HG02798 (cell line): Measurements from ENCODE around the gene DOCK3.
"Not testable (repeated sequence)": the region's sequence is repeated elsewhere in the genome, so short reads cannot be mapped to it uniquely, and the experiment has no call there.

ENCODE experiments used
- ATAC-seq: cut with Tn5 transposase; IDR thresholded peaks from one replicate; pipeline ENCODE4 v1.9.1; 2021; ENCODE audit warnings: mild to moderate bottlenecking; ENCODE audit not compliant: unreplicated experiment, poor library complexity

DOCK3 gene

DNA sequence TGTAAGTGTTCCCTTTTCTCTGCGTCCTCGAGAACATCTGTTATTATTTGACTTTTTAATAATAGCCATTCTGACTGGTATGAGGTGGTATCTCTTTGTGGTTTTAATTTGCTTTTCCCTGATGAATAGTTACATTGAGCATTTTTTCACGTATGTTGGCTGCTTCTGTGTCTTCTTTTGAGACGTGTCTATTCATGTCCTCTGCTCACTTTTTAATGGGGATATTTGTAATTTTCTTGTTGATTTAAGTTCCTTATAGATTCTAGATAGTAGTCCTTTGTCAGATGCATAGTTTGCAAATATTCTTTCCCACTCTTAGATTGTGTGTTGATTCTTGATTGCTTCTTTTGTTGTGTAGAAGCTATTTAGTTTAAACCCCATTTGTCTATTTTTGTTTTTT is 179.2 kb downstream of the DOCK3 start:
- ATAC-seq, result no peak

DNA sequence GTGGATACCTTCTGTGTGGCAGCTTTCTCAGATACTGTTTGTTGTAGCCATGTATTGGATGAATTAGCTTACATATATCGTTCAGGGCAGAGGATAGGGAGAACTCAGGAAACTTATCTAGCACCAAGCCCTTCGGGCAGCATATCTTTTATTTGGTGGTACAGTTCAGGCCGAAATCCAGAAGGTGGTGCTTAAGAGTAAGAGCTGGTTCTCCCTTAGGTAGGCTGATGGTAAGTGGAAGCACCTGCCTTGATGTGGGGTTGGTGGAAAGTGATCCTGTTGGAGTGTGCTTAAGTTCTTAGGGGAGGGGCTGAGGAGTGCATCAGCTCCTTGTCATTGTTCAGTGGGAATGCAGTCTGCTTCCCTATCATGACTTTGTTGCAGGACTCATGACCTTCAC is 187.5 kb downstream of the DOCK3 start:
- ATAC-seq, result no peak

DNA sequence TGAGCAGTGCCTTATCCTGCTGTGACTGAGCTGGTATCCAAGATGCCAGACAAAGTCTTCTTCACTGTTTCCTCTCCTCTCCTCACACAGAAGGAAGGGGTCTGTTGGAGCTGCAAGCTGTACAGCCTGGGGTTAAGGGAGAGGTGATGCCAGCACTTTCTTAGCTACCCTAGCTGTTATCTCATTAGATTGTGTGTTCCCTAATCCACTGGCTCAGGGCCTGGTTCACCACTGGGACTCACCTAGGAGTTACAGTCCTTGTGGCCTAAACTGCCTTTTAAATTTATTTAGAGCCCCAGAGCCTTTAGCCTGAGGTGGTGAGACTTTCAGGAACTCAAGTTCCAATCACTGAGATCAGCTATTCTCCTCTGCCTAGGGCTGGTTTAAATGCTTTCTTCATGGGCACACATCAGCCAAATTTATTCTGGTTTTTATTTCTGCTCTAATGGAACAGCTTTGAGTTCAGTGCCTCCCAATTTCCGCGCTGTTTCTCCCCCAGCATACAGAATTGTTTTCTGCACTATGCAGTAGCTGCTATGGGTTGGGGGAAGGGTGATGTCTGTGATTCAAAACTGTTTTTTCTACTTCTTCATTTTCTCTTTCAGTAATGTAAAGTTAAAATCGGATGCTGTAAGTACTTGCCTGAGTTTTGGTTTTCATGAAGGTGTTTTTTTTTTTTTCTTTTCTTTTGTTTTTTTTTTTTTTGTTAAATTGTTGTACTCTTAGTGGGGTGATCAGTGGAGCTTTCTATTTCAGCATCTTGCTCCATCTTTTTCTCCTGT is 198.8 kb downstream of the DOCK3 start:
- no peak for ATAC-seq

DNA sequence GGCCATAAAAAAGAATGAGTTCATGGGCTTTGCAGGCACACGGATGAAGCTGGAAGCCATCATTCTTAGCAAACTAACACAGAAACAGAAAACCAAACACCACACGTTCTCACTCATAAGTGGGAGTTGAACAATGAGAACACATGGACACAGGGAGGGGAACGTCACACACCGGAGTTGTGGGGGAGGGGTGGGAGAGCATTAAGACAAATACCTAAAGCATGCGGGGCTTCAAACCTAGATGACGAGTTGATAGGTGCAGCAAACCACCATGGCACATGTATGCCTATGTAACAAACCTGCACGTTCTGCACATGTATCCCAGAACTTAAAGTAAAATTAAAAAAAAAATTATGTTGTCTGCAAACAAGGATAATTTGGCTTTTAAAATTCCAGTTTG is 200.1 kb downstream of the DOCK3 start:
- not testable (repeated sequence) for ATAC-seq

DNA sequence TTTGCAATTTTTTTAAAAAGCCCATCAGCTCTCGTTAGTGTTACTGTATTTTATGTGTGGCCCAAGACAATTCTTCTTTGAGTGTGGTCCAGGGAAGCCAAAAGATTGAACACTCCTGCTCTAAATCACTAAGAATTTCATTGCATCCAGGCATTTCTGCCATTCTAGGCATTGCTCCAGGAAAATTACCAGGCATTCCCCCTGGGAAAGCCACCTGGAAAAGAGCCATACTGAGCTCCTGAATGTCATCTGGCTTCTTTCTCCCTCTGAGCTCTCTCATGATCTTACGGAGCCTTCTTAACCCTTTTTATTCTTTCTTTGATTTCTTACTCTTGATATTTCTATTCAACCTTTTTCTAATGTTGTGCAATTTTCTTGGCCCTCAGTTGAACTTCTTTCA is 202.2 kb downstream of the DOCK3 start:
- ATAC-seq, result no peak

DNA sequence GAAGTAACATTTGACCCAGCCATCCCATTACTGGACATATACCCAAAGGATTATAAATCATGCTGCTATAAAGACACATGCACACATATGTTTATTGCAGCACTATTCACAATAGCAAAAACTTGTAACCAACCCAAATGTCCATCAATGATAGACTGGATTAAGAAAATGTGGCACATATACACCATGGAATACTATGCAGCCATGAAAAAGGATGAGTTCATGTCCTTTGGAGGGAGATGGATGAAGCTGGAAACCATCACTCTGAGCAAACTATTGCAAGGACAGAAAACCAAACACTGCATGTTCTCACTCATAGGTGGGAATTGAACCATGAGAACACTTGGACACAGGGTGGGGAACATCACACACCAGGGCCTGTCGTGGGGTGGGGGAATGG is 208.0 kb downstream of the DOCK3 start:
- not testable (repeated sequence) for ATAC-seq

DNA sequence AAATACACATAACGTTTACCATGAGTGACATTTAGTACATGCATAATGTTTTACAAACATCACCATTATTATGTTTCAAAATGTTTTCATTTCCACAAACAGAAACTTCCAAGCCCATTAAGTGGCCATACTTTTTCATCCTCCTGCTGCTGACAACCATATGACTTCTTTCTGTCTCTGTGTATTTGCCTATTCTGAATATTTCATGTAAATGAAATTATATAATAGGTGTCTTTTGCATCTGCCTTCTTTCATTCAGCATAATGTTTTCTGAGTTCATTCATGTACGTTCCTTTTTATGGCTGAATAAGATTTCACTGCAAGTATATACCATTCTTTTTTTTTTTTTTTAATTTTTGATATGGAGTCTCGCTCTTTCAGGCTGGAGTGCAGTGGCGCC is 209.0 kb downstream of the DOCK3 start:
- ATAC-seq, result no peak

DNA sequence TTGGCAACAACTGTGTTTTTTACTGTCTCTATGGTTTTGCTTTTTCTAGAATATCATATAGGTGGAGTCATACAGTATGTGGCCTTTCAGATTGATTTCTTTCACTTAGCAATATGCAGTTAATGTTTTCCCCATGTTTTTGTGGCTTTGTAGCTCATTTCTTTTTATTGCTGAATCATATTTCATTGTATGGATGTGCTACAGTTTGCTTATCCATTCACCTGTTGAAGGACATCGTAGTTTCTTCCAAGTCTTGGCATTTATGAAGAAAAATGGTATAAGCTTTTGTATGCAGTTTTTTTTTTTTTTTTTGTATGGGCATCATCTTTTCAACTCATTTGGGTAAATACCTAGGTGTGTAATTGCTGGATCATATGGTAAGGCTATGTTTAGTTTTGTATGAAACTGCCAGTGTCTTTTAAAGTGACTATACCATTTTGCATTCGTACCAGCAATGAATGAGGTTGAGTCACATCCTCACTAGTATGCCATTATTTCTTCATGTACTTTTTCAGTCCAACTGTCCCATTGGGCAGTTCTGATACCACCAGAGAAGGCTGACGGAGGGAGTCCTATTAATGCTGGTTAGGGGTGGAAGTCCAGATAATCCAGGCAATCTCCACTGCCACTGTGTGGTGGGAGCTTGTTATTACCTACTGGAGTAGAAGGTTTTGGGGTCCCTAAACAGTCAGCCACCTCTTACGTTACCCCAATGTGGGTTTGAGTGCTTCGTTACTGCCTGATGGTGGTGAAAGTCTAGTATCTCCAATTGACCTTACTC is 210.5 kb downstream of the DOCK3 start:
- no peak for ATAC-seq

DNA sequence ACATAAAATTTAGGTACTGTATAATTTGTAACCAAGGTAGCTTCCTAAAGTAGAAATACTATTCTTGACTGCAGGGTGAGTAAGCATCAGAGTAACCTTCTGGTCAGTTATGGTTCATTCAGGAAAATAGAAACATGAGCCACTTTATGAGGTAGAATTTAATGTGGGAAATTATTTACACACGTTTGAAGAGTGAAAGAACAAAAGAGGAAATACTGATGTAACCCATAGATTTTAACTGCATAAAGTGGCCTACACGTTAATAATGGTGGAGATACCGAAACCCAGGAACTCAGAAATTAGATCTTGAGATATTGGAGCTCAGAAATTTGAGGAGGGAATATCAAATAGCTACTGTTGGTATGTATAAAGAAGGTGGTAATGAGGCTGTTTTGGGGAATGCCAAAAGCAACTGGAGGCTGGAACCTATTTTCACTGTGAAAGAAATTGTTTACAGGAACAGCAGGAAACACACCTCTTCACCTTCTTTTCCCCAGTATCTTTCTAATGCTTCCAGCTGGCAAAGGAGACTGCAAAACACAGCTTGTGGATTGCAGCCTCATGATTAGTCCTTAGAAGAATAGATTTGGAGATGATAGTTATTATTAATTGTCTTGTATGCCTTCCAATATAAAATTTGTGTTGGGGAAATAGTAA is 216.1 kb downstream of the DOCK3 start:
- no peak for ATAC-seq

DNA sequence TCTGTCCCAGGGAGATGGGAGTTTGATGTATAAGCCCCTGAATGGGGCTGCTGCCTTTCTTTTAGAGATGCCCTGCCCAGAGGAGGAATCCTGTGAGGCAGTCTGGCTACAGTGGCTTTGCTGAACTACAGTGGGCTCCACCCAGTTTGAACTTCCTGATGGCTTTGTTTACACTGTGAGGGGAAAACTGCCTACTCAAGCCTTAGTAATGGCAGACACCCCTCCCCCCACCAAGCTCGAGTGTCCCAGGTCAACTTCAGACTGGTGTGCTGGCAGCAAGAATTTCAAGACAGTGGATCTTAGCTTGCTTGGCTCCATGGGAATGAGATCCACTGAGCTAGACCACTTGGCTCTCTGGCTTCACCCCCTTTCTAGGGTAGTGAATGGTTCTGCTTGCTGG is 226.4 kb downstream of the DOCK3 start:
- ATAC-seq, result not testable (repeated sequence)

DNA sequence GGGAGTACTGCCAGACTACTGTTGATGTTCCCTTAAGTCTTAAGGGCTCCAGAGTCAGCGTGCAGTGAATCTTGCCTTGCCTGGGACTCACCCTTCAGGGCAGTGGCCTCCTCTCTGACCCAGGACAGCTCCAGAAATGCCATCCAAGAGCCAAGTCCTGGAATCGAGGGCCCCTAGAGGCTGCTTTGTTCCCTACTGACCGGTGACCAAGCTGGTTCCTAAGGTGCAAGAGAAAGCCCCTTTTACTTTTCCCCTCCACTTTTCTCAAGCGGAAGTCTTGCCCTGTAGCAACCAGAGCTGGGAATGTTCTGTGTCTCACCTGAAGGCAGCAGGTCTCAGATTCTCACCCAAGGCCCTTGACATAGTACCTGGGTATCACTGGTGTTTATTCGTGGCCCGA is 238.0 kb downstream of the DOCK3 start:
- no peak for ATAC-seq

DNA sequence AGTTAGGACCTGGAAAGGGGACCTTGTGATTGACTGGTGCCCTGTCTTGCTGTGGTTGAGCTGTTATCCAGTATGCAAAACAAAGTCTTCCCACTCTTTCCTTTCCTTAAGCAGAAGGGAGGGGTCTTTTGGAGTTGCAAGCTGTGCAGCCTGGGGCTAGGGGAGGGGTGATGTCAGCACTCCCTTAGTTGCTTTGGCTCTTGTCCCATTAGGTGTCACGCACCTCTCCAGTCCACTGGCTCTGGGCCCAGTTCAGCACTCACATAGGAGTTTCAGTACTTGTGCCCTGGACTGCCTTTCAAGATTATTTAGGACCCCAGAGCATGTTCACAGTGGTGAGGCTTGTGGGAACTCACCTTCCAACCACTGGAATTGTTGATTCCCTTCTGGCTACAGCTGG is 238.5 kb downstream of the DOCK3 start:
- ATAC-seq, result no peak

DNA sequence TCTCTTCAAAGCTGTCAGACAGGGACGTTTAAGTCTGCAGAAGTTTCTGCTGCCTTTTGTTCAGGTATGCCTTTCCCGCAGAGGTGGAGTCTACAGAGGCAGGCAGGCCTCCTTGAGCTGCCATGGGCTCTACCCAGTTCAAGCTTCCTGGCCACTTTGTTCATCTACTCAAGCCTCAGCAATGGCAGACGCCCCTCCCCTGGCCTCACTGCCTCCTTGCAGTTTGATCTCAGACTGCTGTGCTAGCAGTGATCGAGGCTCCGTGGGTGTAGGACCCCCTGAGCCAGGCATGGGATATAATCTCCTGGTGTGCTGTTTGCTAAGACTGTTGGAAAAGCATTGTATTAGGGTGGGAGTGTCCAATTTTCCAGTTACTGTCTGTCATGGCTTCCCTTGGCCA is 247.3 kb downstream of the DOCK3 start:
- not testable (repeated sequence) for ATAC-seq

DNA sequence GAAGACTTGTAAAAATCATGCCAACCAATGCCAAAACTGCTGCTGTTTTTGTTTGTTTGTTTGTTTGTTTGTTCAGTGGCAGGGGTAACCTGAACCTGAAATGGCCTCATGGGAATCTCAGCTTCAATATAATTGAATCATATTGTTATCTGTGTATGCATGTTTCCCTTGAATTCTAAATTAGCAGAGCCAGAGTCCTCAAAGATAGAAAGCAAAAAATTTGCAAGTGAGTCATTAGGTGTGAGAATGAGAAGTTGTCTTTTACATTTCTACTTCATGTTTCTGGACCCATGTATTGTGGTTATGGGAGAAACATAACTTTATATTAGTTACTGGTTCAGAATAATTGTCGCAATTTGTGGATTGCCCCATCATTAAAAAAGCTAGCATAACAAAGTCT is 249.2 kb downstream of the DOCK3 start:
- no peak for ATAC-seq

DNA sequence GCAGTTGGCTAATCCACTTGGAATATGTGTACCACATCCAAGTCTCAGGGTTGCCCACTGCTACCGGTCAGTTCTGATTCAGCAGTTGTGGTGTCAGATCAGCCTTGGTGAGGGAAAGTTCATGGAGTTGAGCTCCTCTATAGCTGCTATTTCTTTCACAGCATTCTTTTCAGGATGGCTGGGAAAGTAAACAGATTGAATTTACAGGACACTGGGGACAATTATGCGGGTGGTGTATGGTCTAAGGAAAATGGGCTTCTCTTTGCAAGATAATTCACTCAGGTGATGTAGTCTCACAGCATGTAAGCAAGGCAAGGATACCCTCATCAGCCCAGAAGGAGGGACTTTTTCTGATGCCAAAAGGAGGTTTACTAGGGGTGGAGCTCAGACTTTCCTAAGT is 249.9 kb downstream of the DOCK3 start:
- ATAC-seq, result no peak

DNA sequence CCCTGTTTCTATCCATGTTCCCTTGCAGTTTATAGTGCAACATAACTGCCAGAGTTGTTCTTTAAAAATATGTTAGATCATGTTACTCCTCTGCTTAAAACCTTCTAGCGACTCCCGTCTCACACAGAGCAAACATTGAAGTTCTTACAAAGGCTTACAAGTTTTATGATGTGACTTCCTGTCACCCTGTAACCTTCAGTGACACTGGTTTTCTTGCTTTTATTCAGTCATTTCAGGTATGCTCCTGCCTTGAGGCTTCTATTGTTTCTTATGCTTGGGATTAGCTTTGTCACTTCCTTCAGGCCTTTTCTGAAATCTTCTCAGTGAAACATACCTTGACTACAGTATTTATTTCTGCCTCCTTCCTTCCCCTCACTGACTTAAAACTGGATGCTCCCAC is 252.1 kb downstream of the DOCK3 start:
- ATAC-seq, result no peak

DNA sequence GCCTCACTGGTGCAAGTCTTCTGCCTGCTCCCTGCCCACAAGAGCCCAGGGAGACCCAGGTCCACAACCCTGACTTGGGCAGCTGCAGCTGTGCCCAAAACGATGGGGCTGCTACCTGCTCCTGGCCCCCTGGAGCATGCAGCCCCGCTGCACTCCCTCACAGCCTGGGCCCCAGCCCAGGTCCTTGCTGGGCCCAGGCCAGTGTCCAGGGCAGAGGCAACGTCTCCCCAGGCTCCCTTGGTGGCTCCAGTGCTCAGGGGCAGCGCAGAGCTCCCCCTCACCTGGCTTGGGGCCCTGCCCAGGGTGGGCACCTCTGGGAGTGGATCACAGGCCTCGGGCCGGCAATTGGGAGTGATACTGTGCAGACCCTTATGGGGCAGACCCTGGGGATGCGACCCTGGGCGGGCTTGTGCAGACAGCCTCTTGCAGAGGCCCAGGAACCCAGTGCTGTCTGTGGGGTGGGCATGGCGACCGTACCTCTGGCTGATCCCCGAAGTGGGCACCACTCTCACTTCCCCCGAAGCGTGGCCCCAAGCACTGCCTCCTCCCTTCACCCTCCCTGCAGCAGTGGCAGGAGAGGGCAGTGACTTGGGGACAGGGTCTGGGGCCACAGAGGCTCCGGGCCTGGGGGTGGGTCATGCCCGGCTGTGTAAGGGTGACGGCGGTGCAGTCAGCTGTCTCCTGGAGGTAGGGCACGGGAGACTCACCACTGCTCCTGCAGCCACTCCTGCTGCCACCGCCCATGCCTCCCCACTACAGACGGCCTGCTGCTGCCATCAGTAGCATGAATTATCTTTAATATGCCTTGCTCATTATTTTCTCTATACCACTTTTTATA is 255.9 kb downstream of the DOCK3 start:
- ATAC-seq, result no peak

DNA sequence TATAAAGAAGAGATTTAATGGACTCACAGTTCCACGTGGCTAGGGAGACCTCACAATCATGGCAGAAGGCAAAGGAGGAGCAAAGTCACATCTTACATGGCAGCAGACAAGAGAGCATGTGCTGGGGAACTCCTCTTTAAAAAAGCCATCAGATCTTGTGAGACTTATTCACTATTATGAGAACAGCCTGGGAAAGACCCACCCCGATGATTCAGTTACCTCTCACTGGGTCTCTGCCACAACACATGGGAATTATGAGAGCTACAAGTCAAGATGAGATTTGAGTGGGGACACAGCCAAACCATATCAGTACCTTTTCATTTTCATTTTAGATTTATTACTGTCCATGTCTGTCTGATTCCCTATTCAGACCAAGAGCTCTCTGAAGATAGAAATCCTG is 258.2 kb downstream of the DOCK3 start:
- not testable (repeated sequence) for ATAC-seq

DNA sequence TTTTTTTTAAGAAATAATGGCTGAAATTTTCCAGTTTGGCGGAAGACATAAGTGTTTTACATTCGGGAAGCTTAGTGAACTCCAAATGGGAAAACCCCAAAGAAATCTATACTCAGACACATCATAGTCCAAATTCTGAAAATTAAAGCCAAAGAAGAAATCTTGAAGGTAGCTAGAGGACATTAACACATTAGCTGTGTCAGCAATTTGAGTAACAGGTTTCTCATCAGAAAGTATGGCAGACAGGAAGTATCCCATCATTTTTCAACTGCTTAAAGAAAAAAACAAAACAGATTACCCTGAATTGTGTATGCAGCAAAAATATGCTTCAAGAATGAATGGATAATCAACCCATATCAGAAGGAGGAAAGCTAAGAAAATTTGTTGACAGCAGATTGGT is 261.7 kb downstream of the DOCK3 start:
- no peak for ATAC-seq

DNA sequence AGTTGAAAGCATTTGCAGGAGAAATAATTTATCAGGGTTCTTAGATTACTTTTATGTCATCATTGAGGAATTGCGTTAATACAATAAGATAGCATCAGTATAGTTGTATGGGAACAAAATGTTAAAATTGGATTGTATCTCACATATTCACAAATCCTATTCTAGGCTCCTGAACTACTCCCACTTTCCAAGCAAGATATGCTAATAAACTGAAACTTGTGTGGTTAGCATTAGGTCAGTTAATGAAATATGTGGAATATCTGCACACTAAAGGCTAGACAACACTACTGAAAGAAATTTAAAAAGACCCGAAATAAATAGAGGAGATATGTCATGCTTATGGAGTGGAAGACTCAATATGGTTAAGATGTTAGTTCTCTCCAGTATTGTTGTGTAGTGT is 272.7 kb downstream of the DOCK3 start:
- ATAC-seq, result no peak
